ENCODE results near the gene S100A14. TPM values are rescaled to one million over a fixed set of nuclear protein-coding genes. Genes with fewer than 3 reads are reported as not detected.

The S100A14 gene
- 0.30 to 0.71 TPM (median 0.40 TPM) in 5 replicates for total RNA-seq (2022; extraction: Qiagen RNA extraction)

GRCh38 chr1:153616144-153616916 lies at the start of gene S100A14:
S100A14 (minus strand) TSS chr1:153616325; CDS start chr1:153615858, 467 bp downstream.

GRCh38 chr1:153658400-153659174 lies 42.5 kb upstream of the S100A14 start, which contains the start of gene SNAPIN:
SNAPIN (plus strand) TSS chr1:153658703; CDS start chr1:153658744, 41 bp downstream.

GRCh38 chr1:153633754-153634665 lies 17.9 kb upstream of the S100A14 start, which contains the start of gene CHTOP:
CHTOP (plus strand) TSS chr1:153634066; CDS start chr1:153636589, 2,523 bp downstream.

GRCh38 chr1:153627715-153628626 lies 11.8 kb upstream of the S100A14 start, which contains the start of gene S100A1:
S100A1 (plus strand) TSS chr1:153628434; CDS start chr1:153630522, 2,088 bp downstream.

GRCh38 chr1:153626904-153627714 lies 11.0 kb upstream of the S100A14 start, which contains the start of gene S100A13:
S100A13 (minus strand) TSS chr1:153627505; CDS start chr1:153626472, 1,033 bp downstream.

GRCh38 chr1:153612755-153613331 lies 3.3 kb downstream of the S100A14 start, which contains the start of gene S100A16:
S100A16 (minus strand) TSS chr1:153613137; CDS start chr1:153608151, 4,986 bp downstream.

GRCh38 chr1:153565529-153566374 lies 50.4 kb downstream of the S100A14 start, which contains the start of gene S100A2:
S100A2 (minus strand) TSS chr1:153565844; CDS start chr1:153563877, 1,967 bp downstream.

Other genes with a start within 250 kb of the S100A14 start
- not detected in 5 replicates for gene S100A12, start 240.7 kb downstream of the S100A14 start, total RNA-seq (2022; extraction: Qiagen RNA extraction)
- not detected in 5 replicates for gene S100A8, start 225.3 kb downstream of the S100A14 start, total RNA-seq (2022; extraction: Qiagen RNA extraction)
- not detected in 5 replicates for gene S100A7A, start 199.8 kb downstream of the S100A14 start, total RNA-seq (2022; extraction: Qiagen RNA extraction)
- not detected in 5 replicates for gene S100A7, start 155.7 kb downstream of the S100A14 start, total RNA-seq (2022; extraction: Qiagen RNA extraction)
- 3,058 to 3,788 TPM (median 3,444 TPM) in 5 replicates for gene S100A6, start 80.3 kb downstream of the S100A14 start, total RNA-seq (2022; extraction: Qiagen RNA extraction)
- 0.70 to 1.1 TPM (median 0.81 TPM) in 5 replicates for gene S100A5, start 75.4 kb downstream of the S100A14 start, total RNA-seq (2022; extraction: Qiagen RNA extraction)
- gene S100A4, start 70.5 kb downstream of the S100A14 start, total RNA-seq (2022; extraction: Qiagen RNA extraction), result 1,610 to 1,903 TPM (median 1,713 TPM) in 5 replicates
- gene S100A3, start 67.1 kb downstream of the S100A14 start, total RNA-seq (2022; extraction: Qiagen RNA extraction), result 93.8 to 105 TPM (median 100 TPM) in 5 replicates
- 16.0 to 29.8 TPM (median 24.0 TPM) in 5 replicates for gene S100A2, start 50.5 kb downstream of the S100A14 start, total RNA-seq (2022; extraction: Qiagen RNA extraction)
- 447 to 522 TPM (median 509 TPM) in 5 replicates for gene S100A16, start 3.2 kb downstream of the S100A14 start, total RNA-seq (2022; extraction: Qiagen RNA extraction)
- 153 to 182 TPM (median 174 TPM) in 5 replicates for gene S100A13, start 11.2 kb upstream of the S100A14 start, total RNA-seq (2022; extraction: Qiagen RNA extraction)
- gene S100A1, start 12.1 kb upstream of the S100A14 start, total RNA-seq (2022; extraction: Qiagen RNA extraction), result 0.38 to 0.74 TPM (median 0.61 TPM) in 5 replicates
- gene CHTOP, start 17.7 kb upstream of the S100A14 start, total RNA-seq (2022; extraction: Qiagen RNA extraction), result 68.7 to 85.0 TPM (median 79.2 TPM) in 5 replicates
- 54.1 to 63.4 TPM (median 57.4 TPM) in 5 replicates for gene SNAPIN, start 42.4 kb upstream of the S100A14 start, total RNA-seq (2022; extraction: Qiagen RNA extraction)
- gene ILF2, start 54.7 kb upstream of the S100A14 start, total RNA-seq (2022; extraction: Qiagen RNA extraction), result 260 to 295 TPM (median 261 TPM) in 5 replicates
- gene NPR1, start 62.4 kb upstream of the S100A14 start, total RNA-seq (2022; extraction: Qiagen RNA extraction), result 0.82 to 1.1 TPM (median 1.0 TPM) in 5 replicates
- 18.9 to 20.5 TPM (median 20.3 TPM) in 5 replicates for gene INTS3, start 111.7 kb upstream of the S100A14 start, total RNA-seq (2022; extraction: Qiagen RNA extraction)
- 0.73 to 2.4 TPM (median 1.3 TPM) in 5 replicates for gene SLC27A3, start 159.1 kb upstream of the S100A14 start, total RNA-seq (2022; extraction: Qiagen RNA extraction)